ENCODE data around the gene SMYD3. TPM values are rescaled to one million over a fixed set of nuclear protein-coding genes. Genes with fewer than 3 reads are reported as not detected.

Gene SMYD3
- total and polyA plus RNA-seq, 9 donors: 10.8 to 24.0 (median 13.7) TPM

DNA sequence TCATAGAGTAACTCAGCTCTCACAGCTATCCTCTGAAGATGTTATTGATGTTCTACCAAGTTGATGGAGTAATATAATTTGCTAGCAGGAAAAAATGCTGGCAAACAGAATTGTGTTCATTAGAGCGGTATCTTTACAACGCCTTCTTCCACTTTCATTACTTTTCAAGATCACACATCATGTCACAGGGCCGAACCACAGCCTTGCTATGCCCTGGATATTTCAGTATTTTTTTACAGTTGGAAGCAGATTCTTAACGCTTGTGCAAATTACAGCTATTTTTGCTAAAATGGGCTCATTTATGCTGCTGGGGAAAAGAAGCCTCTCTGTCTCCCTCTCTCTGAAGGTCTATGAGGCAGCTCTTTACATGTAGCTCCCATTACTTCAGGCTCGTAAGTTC, 720.1 kb downstream of the SMYD3 start:
- TF ChIP-seq EP300 (IDR thresholded peaks at IDR 0.05): no peak
- TF ChIP-seq, protein P1, sequence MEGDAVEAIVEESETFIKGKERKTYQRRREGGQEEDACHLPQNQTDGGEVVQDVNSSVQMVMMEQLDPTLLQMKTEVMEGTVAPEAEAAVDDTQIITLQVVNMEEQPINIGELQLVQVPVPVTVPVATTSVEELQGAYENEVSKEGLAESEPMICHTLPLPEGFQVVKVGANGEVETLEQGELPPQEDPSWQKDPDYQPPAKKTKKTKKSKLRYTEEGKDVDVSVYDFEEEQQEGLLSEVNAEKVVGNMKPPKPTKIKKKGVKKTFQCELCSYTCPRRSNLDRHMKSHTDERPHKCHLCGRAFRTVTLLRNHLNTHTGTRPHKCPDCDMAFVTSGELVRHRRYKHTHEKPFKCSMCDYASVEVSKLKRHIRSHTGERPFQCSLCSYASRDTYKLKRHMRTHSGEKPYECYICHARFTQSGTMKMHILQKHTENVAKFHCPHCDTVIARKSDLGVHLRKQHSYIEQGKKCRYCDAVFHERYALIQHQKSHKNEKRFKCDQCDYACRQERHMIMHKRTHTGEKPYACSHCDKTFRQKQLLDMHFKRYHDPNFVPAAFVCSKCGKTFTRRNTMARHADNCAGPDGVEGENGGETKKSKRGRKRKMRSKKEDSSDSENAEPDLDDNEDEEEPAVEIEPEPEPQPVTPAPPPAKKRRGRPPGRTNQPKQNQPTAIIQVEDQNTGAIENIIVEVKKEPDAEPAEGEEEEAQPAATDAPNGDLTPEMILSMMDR (IDR thresholded peaks at IDR 0.05): no peak
- no peak for TF ChIP-seq POLR2A (IDR thresholded peaks at IDR 0.05)
- Histone ChIP-seq H3K27ac (no peak overlapping the region), H3K9me3 (no peaks in the 10 kb centered on the region), H3K27me3 (no peaks in the 10 kb centered on the region), H3K4me1 (ENCODE audit: insufficient read depth) (no peaks in the 10 kb centered on the region), H3K36me3 (no peaks in the 10 kb centered on the region), H3K4me3 (no peak overlapping the region)
- 66 to 89% (median 78%) methylated on average over 5 of the region's 5 CpGs for WGBS, 3 donors
- no peak for DNase-seq
- intact Hi-C loops (cut with DNase I): no loop called here

DNA sequence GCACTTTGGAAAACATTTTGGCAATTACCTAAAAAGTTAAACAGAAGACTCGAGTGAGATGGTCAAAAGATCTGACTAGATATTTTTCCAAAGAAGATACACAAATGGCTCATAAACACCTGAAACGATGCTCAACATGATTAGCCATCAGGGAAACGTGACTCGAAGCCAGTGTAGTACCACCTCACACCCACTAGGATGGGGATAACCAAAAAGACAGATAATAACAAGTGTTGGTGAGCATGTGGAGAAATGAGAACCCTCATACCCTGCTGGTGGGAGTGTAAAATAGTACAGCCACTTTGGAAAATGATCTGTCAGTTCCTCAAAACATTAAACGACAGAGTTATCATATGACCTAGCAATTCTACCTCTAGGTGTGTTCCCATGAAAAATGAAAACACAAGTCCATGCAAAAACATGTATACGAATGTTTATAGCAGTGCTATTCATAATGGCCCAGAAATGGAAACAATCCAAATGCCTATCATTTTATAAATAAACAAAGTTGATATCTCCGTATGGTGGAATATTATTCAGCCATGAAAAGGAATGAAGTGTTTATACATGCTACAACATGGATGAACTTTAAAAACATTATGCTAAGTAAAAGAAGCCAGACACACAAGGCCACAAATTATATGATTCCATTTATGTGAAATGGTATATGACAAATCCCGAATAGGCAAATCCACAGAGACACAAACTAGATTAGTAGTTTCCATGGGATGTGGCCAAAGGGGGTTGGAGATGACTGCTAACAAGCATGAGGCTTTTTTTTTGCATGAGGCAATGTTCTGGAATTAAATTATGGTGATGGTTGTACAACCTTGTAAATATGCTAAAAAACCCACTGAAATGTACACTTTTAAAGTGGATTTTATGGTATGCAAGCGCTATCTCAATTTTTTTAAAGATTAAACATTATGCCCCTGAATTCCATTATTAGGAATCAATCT, 727.0 kb downstream of the SMYD3 start:
- Histone ChIP-seq H3K4me3 (no peak overlapping the region), H3K4me1 (ENCODE audit: insufficient read depth) (no peaks in the 10 kb centered on the region), H3K36me3 (no peaks in the 10 kb centered on the region), H3K27ac (no peak overlapping the region), H3K9me3 (no peaks in the 10 kb centered on the region), H3K27me3 (no peaks in the 10 kb centered on the region)
- TF ChIP-seq POLR2A (IDR thresholded peaks at IDR 0.05): no peak
- TF ChIP-seq, protein P1 (IDR thresholded peaks at IDR 0.05): no peak
- no peak for TF ChIP-seq EP300 (IDR thresholded peaks at IDR 0.05)
- WGBS, 3 donors: 92 to 94% (median 94%) methylated on average over 9 of the region's 9 CpGs
- no peak for DNase-seq
- intact Hi-C loops (cut with DNase I): no loop called here

DNA sequence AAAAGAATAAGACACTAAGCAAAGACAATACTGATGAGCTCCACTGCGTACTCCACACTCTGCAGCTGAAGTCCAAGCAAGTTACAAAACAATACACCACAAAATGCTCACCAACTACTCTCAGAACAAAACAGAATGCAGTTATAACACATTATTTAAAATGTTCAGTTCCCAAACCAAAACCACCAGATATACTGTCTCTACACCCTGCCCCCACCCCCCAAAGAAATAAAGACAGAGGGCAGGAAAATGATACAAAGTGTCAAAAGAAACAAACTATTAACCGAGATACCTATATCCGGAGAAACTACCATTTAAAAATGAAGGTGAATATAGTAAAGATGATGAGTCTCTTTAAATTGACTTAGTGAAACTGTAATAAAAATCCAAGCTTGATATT, 729.3 kb downstream of the SMYD3 start:
- no peak overlapping the region for H3K27ac ChIP-seq
- 93 to 97% (median 96%) methylated on average over 3 of the region's 3 CpGs for WGBS, 3 donors
- intact Hi-C loops (cut with DNase I): no loop called here
- no peak for DNase-seq
- TF ChIP-seq, protein P1 (IDR thresholded peaks at IDR 0.05): no peak
- TF ChIP-seq EP300 (IDR thresholded peaks at IDR 0.05): no peak
- TF ChIP-seq POLR2A (IDR thresholded peaks at IDR 0.05): no peak
- no peak overlapping the region for H3K4me3 ChIP-seq
- H3K4me1 ChIP-seq (ENCODE audit: insufficient read depth): no peaks in the 10 kb centered on the region
- H3K27me3 ChIP-seq: no peaks in the 10 kb centered on the region
- H3K9me3 ChIP-seq: no peaks in the 10 kb centered on the region
- no peaks in the 10 kb centered on the region for H3K36me3 ChIP-seq

DNA sequence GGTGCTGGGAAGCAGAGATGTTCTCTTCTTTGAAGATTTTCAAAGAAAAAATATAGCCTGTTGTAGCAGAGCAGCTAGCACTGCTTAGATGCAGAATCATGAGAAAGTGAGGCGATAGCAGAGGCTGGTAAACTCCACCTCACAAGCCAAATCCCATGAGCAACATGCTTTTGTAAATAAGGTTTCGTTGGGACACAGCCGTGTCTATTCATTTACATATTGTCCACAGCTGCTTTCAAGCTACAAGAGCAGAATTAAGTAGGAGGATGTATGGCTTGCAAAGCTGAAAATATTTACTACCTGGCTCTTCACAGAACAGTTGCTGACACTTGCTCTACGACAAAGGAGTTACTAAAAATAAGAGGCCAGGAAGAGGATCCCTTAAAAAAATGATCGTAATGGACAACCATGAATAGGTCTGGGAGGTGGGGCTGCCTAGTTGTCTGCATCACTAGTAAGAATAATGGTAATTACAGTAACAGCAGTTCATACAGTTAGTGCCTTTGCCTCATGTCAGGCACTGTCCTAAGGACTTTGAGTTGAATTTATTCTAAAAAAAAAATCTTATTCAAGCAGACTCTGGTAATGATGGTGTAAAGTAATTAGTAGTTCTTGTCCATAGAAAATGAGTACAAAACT, 730.3 kb downstream of the SMYD3 start:
- Histone ChIP-seq H3K27me3 (no peaks in the 10 kb centered on the region), H3K27ac (no peak overlapping the region), H3K36me3 (no peaks in the 10 kb centered on the region), H3K4me1 (ENCODE audit: insufficient read depth) (peaks cover under 1% of the 10 kb centered on the region), H3K4me3 (no peak overlapping the region), H3K9me3 (no peaks in the 10 kb centered on the region)
- 68 to 74% (median 73%) methylated on average over 5 of the region's 5 CpGs for WGBS, 3 donors
- no peak for DNase-seq
- intact Hi-C loops (cut with DNase I): no loop called here
- TF ChIP-seq EP300 (IDR thresholded peaks at IDR 0.05) (no peak), POLR2A (IDR thresholded peaks at IDR 0.05) (no peak)
- TF ChIP-seq, protein P1 (IDR thresholded peaks at IDR 0.05): no peak
